Tibial nerve (tissue), 4 donors: ENCODE results near the gene LGALS12. TPM values are rescaled to one million over a fixed set of nuclear protein-coding genes. Genes with fewer than 3 reads are reported as not detected.

Experiments
- DNase-seq, 2 donors: peaks; one replicate each; pipeline ENCODE4 v3.0.0-alpha.2; 2019; ENCODE audit warnings: low spot score in 2 of 2
- H3K27ac ChIP-seq, 4 donors: fragments of 200-600 bp; sonication (generic) in 3 of 4; one replicate each; pipeline ENCODE4 v1.5.1; 2017 to 2019; ENCODE audit warnings: mild to moderate bottlenecking in 1 of 4
- H3K27me3 ChIP-seq, 2 donors: fragments of 200-600 bp; sonication (generic) in 1 of 2; one replicate each; pipeline versions ENCODE4 v1.5.1 to v1.6.0; 2017 to 2019
- H3K36me3 ChIP-seq, 3 donors: fragments of 200-600 bp; sonication (generic); one replicate each; pipeline ENCODE4 v1.5.1; 2018 to 2019
- H3K4me1 ChIP-seq, 4 donors: fragments of 200-600 bp; sonication (generic) in 3 of 4; one replicate each; pipeline ENCODE4 v1.5.1; 2017 to 2019
- H3K4me3 ChIP-seq, 4 donors: fragments of 200-600 bp; sonication (generic) in 3 of 4; one replicate each; pipeline ENCODE4 v1.5.1; 2017 to 2019; ENCODE audit warnings: mild to moderate bottlenecking in 1 of 4, moderate library complexity in 1 of 4
- H3K9me3 ChIP-seq, 4 donors: fragments of 200-600 bp; sonication (generic) in 3 of 4; one replicate each; pipeline ENCODE4 v1.5.1; 2017 to 2019
- EP300 ChIP-seq, 2 donors: sonication (generic); formaldehyde crosslinking; IDR thresholded peaks; one replicate each; pipeline ENCODE4 v1.6.1; 2017; ENCODE audit warnings: antibody characterized with exemption in 2 of 2, mild to moderate bottlenecking in 1 of 2
- POLR2A ChIP-seq, 2 donors: fragments of 450-650 bp; IDR thresholded peaks; one replicate each; pipeline ENCODE4 v1.6.1; 2017; ENCODE audit warnings: antibody characterized with exemption in 2 of 2, mild to moderate bottlenecking in 2 of 2, moderate library complexity in 2 of 2
- WGBS, 2 donors: methylation state at CpG; one replicate each; pipeline ENCODE4 v1.1.5; 2018; 5-methylcytosine and 5-hydroxymethylcytosine counted together
- total RNA-seq, 4 donors: library from RNA; depleted of rRNA; stranded (reverse); fragments of >200 nt; gene quantifications; one replicate each; pipeline ENCODE4 v1.1.0, GENCODE V29; 2016
- TF ChIP-seq, protein P1 (sequence below), 5 experiments: fragments of 200-600 bp in 3 of 5; fragments of 450-650 bp in 2 of 5; sonication (generic) in 3 of 5; IDR thresholded peaks; one replicate each; pipeline ENCODE4 v1.5.1; 2016 to 2019; ENCODE audit warnings: antibody characterized with exemption in 5 of 5, mild to moderate bottlenecking in 3 of 5, moderate library complexity in 2 of 5

LGALS12 gene
- total RNA-seq, 4 donors from 2014 or later, result 7.3 to 32.7 (median 14.9) TPM

GRCh38 chr11:63557570-63557969 lies 51.7 kb downstream of the LGALS12 start:
- WGBS, 2 donors, result 64 to 71% methylated on average over 7 of the region's 7 CpGs
- TF ChIP-seq EP300 (IDR thresholded peaks at IDR 0.05), result no peak
- TF ChIP-seq, protein P1, sequence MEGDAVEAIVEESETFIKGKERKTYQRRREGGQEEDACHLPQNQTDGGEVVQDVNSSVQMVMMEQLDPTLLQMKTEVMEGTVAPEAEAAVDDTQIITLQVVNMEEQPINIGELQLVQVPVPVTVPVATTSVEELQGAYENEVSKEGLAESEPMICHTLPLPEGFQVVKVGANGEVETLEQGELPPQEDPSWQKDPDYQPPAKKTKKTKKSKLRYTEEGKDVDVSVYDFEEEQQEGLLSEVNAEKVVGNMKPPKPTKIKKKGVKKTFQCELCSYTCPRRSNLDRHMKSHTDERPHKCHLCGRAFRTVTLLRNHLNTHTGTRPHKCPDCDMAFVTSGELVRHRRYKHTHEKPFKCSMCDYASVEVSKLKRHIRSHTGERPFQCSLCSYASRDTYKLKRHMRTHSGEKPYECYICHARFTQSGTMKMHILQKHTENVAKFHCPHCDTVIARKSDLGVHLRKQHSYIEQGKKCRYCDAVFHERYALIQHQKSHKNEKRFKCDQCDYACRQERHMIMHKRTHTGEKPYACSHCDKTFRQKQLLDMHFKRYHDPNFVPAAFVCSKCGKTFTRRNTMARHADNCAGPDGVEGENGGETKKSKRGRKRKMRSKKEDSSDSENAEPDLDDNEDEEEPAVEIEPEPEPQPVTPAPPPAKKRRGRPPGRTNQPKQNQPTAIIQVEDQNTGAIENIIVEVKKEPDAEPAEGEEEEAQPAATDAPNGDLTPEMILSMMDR (IDR thresholded peaks at IDR 0.05), result no peak
- TF ChIP-seq POLR2A (IDR thresholded peaks at IDR 0.05), result no peak
- Histone ChIP-seq H3K4me1 (peaks cover 0 to 20% (median 15%) of the 10 kb centered on the region in 4 donors), H3K36me3 (no peaks in the 10 kb centered on the region), H3K27me3 (no peaks in the 10 kb centered on the region), H3K9me3 (no peaks in the 10 kb centered on the region), H3K4me3 (no peak overlapping the region), H3K27ac (no peak overlapping the region)
- DNase-seq, result no peak

- WGBS, 2 donors, result 94 to 98% methylated on average over 7 of the region's 7 CpGs
These were observed 52.7 kb downstream of the LGALS12 start for GRCh38 chr11:63558459-63559157.

GRCh38 chr11:63560506-63561180 lies 54.8 kb downstream of the LGALS12 start:
- Histone ChIP-seq H3K4me1 (peaks cover 0 to 30% (median 5%) of the 10 kb centered on the region in 4 donors), H3K4me3 (no peak overlapping the region), H3K27me3 (no peaks in the 10 kb centered on the region), H3K9me3 (no peaks in the 10 kb centered on the region), H3K27ac (peak overlapping the region in 3 of 4 donors; percentile 36 to 72 (median 63)), H3K36me3 (no peaks in the 10 kb centered on the region)
- 54 to 57% methylated on average over 7 of the region's 7 CpGs for WGBS, 2 donors
- DNase-seq, result no peak
- TF ChIP-seq, protein P1 (IDR thresholded peaks at IDR 0.05), result no peak
- TF ChIP-seq POLR2A (IDR thresholded peaks at IDR 0.05), result no peak
- peak in 1 of 2 donors; percentile 18 for TF ChIP-seq EP300 (IDR thresholded peaks at IDR 0.05)

More at GRCh38 chr11:63558459-63559157, 52.7 kb downstream of the LGALS12 start:
- no peak overlapping the region for H3K27ac ChIP-seq
- H3K4me3 ChIP-seq, result no peak overlapping the region
- no peaks in the 10 kb centered on the region for H3K27me3 ChIP-seq
- no peaks in the 10 kb centered on the region for H3K36me3 ChIP-seq
- TF ChIP-seq POLR2A (IDR thresholded peaks at IDR 0.05) (no peak), EP300 (IDR thresholded peaks at IDR 0.05) (no peak)
- TF ChIP-seq, protein P1 (IDR thresholded peaks at IDR 0.05), result no peak
- no peak for DNase-seq
- H3K4me1 ChIP-seq, result peaks cover 0 to 20% (median 8%) of the 10 kb centered on the region in 4 donors
- no peaks in the 10 kb centered on the region for H3K9me3 ChIP-seq

DNA sequence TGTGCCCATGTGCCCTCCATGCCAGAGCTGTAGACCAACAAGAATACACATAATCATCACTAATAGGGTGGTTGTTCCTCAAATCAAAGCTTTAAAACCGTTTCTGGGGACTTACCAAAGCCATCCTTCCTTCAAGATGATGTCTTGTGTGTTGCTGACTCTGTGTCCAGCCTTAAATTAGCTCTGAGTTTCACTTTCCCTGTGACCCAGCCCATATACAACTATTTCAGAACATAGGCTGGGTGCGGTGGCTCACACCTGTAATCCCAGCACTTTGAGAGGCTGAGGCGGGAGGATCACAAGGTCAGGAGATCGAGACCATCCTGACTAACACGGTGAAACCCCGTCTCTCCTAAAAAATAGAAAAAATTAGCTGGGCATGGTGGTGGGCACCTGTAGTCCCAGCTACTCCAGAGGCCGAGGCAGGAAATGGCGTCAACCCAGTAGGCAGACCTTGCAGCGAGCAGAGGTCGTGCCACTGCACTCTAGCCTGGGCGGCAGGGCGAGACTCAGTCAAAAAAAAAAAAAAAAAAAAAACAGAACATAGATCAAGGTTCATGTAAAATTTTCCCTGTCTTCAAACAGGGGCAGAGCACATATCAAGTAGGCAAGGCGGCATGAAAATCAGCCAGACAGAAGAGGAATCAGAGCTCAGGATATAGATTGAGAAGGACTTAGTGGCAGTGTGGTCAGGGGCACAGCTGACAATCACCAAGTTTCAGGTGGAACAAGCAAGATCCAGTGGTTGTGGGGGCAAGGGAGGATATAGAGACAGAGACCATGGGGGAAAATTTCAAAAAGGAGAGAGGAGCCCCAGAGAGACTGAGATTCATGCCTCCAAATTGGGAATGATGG lies 57.5 kb downstream of the LGALS12 start, which contains the start of gene PLAAT2:
Gene PLAAT2, minus strand, starts transcription at position 179 of the 855 bp plus-strand sequence. Its CDS starts 55 bp downstream, at position 124.
- Histone ChIP-seq H3K27ac (peak within 1 kb of the TSS in 1 of 4 donors; percentile 62), H3K4me1 (peaks cover 0 to 45% (median 10%) of the 10 kb centered on the region in 4 donors), H3K4me3 (no peak within 1 kb of the TSS), H3K36me3 (no peaks in the 10 kb centered on the region), H3K9me3 (no peaks in the 10 kb centered on the region), H3K27me3 (no peaks in the 10 kb centered on the region)
- 91 to 94% methylated on average over 13 of the region's 13 CpGs for WGBS, 2 donors
- no peak for TF ChIP-seq EP300 (IDR thresholded peaks at IDR 0.05)
- TF ChIP-seq, protein P1 (IDR thresholded peaks at IDR 0.05), result no peak
- no peak for TF ChIP-seq POLR2A (IDR thresholded peaks at IDR 0.05)
- DNase-seq, result no peak
